Testis (tissue), 2 donors: Measurements from ENCODE around the gene TSSC4.

Experiments
- POLR2A ChIP-seq: fragments of 450-650 bp; IDR thresholded peaks from one replicate; pipeline ENCODE4 v1.6.1; 2017; ENCODE audit warnings: antibody characterized with exemption, mild to moderate bottlenecking, moderate library complexity
- TF ChIP-seq, protein P1 (sequence below), 3 experiments: fragments of 450-650 bp in 2 of 3; fragments of 200-600 bp in 1 of 3; sonication (generic) in 1 of 3; IDR thresholded peaks; one replicate each; pipeline ENCODE4 v1.5.1; 2016 to 2019; ENCODE audit warnings: antibody characterized with exemption in 3 of 3, mild to moderate bottlenecking in 2 of 3, moderate library complexity in 1 of 3

DNA sequence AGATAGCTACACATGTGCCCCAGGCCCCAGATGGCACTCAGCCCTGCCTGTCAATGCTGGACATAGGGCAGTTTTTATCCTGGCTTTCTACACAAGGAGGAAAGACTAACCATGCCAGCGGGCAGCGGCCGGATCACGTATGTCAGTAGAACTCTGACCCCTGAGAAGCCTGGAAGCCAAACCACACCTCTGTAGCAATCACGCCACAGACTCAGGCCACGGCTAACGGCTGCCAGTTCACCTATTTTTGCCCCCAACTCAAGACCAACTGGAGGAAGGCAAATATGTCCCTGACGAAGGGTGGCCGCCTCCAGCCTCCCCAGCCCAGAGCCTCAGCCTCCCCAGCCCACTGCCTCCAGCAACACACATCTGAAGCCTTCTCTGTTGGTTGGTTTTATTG is 30.7 kb upstream of the TSSC4 start:
- TF ChIP-seq, protein P1, sequence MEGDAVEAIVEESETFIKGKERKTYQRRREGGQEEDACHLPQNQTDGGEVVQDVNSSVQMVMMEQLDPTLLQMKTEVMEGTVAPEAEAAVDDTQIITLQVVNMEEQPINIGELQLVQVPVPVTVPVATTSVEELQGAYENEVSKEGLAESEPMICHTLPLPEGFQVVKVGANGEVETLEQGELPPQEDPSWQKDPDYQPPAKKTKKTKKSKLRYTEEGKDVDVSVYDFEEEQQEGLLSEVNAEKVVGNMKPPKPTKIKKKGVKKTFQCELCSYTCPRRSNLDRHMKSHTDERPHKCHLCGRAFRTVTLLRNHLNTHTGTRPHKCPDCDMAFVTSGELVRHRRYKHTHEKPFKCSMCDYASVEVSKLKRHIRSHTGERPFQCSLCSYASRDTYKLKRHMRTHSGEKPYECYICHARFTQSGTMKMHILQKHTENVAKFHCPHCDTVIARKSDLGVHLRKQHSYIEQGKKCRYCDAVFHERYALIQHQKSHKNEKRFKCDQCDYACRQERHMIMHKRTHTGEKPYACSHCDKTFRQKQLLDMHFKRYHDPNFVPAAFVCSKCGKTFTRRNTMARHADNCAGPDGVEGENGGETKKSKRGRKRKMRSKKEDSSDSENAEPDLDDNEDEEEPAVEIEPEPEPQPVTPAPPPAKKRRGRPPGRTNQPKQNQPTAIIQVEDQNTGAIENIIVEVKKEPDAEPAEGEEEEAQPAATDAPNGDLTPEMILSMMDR (IDR thresholded peaks at IDR 0.05), result no peak
- no peak for TF ChIP-seq POLR2A
